IPS DF 6.9 (cell line): ENCODE data around the gene POLL.
A peak's percentile ranks its signal among the peaks of the same experiment; 100 is the strongest.
"Not testable (repeated sequence)": the region's sequence is repeated elsewhere in the genome, so short reads cannot be mapped to it uniquely, and the experiment has no call there.

Experiments
- DNase-seq: peaks from one replicate; pipeline ENCODE4 v3.0.0-alpha.2; 2013; ENCODE audit warnings: low read depth, low spot score
- H3K27ac ChIP-seq: one replicate; pipeline ENCODE4 v1.5.1; 2013; ENCODE audit warnings: low read length, control low read depth
- H3K27me3 ChIP-seq: 2 replicates; pipeline ENCODE4 v1.6.1; 2013; ENCODE audit warnings: mild to moderate bottlenecking, low read length; ENCODE audit not compliant: control insufficient read depth, insufficient read depth
- H3K36me3 ChIP-seq: 2 replicates; pipeline ENCODE4 v1.6.1; 2013; ENCODE audit warnings: low read length; ENCODE audit not compliant: control insufficient read depth, insufficient read depth
- H3K4me1 ChIP-seq: 2 replicates; pipeline ENCODE4 v1.6.1; 2013; ENCODE audit warnings: low read length; ENCODE audit not compliant: control insufficient read depth, insufficient read depth
- H3K4me3 ChIP-seq: 2 replicates; pipeline ENCODE4 v1.5.1; 2013; ENCODE audit warnings: mild to moderate bottlenecking, low read length
- H3K9me3 ChIP-seq: 2 replicates; pipeline ENCODE4 v1.6.1; 2013; ENCODE audit warnings: low read length, inconsistent platforms; ENCODE audit not compliant: control insufficient read depth, insufficient read depth
- WGBS: extraction: QIAGEN DNeasy Blood & Tissue Kit; methylation state at CpG from one replicate; pipeline ENCODE4 v1.1.7; 2013; ENCODE audit warnings: mixed read lengths, missing lambda C conversion rate; ENCODE audit not compliant: insufficient read length, insufficient coverage; 5-methylcytosine and 5-hydroxymethylcytosine counted together

POLL gene

GRCh38 chr10:101611096-101611905 lies 23.2 kb upstream of the POLL start:
- Histone ChIP-seq H3K9me3 (no peaks in the 10 kb centered on the region), H3K27ac (no peak overlapping the region), H3K36me3 (0 out of 2 replicates have a peak, but pooled peaks cover 2% of the 10 kb centered on the region), H3K4me3 (no peak overlapping the region), H3K27me3 (no peaks in the 10 kb centered on the region), H3K4me1 (peaks cover 4% of the 10 kb centered on the region)
- DNase-seq: no peak
- WGBS: no CpG with 5 or more reads among the region's 16 CpGs

GRCh38 chr10:101609481-101609880 lies 21.4 kb upstream of the POLL start:
- no peaks in the 10 kb centered on the region for H3K27me3 ChIP-seq
- H3K4me1 ChIP-seq: no peaks in the 10 kb centered on the region
- DNase-seq: no peak
- no peaks in the 10 kb centered on the region for H3K9me3 ChIP-seq
- WGBS: no CpG with 5 or more reads among the region's 4 CpGs
- no peak overlapping the region for H3K4me3 ChIP-seq
- H3K36me3 ChIP-seq: 0 out of 2 replicates have a peak, but pooled peaks cover 2% of the 10 kb centered on the region
- no peak overlapping the region for H3K27ac ChIP-seq

- no peak for DNase-seq
- no peaks in the 10 kb centered on the region for H3K27me3 ChIP-seq
- H3K4me3 ChIP-seq: no peak overlapping the region
- no peak overlapping the region for H3K27ac ChIP-seq
- no CpG with 5 or more reads among the region's 2 CpGs for WGBS
- H3K4me1 ChIP-seq: no peaks in the 10 kb centered on the region
- 0 out of 2 replicates have a peak, but pooled peaks cover 2% of the 10 kb centered on the region for H3K36me3 ChIP-seq
- H3K9me3 ChIP-seq: no peaks in the 10 kb centered on the region
Measured at GRCh38 chr10:101607124-101607523, 19.1 kb upstream of the POLL start.

- Histone ChIP-seq H3K27me3 (no peaks in the 10 kb centered on the region), H3K4me1 (no peaks in the 10 kb centered on the region), H3K4me3 (no peak overlapping the region), H3K36me3 (no peaks in the 10 kb centered on the region), H3K9me3 (no peaks in the 10 kb centered on the region), H3K27ac (no peak overlapping the region)
- DNase-seq: peak; percentile 89
- WGBS: no CpG with 5 or more reads among the region's 6 CpGs
Measured at GRCh38 chr10:101602761-101603398, 14.8 kb upstream of the POLL start.

- WGBS: no CpG with 5 or more reads among the region's 1 CpG
- Histone ChIP-seq H3K4me1 (no peaks in the 10 kb centered on the region), H3K4me3 (no peak overlapping the region), H3K27ac (no peak overlapping the region), H3K9me3 (no peaks in the 10 kb centered on the region), H3K27me3 (no peaks in the 10 kb centered on the region), H3K36me3 (no peaks in the 10 kb centered on the region)
- no peak for DNase-seq
Measured at GRCh38 chr10:101601541-101601940, 13.5 kb upstream of the POLL start.

- H3K27ac ChIP-seq: no peak overlapping the region
- WGBS: no CpG with 5 or more reads among the region's 14 CpGs
- no peak overlapping the region for H3K4me3 ChIP-seq
Measured at GRCh38 chr10:101597091-101597900, 9.2 kb upstream of the POLL start.

GRCh38 chr10:101595591-101596433 lies 7.8 kb upstream of the POLL start:
- DNase-seq: no peak
- no CpG with 5 or more reads among the region's 13 CpGs for WGBS
- no peak overlapping the region for H3K27ac ChIP-seq
- no peaks in the 10 kb centered on the region for H3K4me1 ChIP-seq
- no peaks in the 10 kb centered on the region for H3K36me3 ChIP-seq
- no peak overlapping the region for H3K4me3 ChIP-seq
- H3K27me3 ChIP-seq: no peaks in the 10 kb centered on the region
- no peaks in the 10 kb centered on the region for H3K9me3 ChIP-seq

More at GRCh38 chr10:101597091-101597900, 9.2 kb upstream of the POLL start:
- Histone ChIP-seq H3K4me1 (no peaks in the 10 kb centered on the region), H3K27me3 (no peaks in the 10 kb centered on the region), H3K9me3 (no peaks in the 10 kb centered on the region), H3K36me3 (no peaks in the 10 kb centered on the region)
- no peak for DNase-seq

- H3K36me3 ChIP-seq, H3K27ac ChIP-seq: not testable (repeated sequence)
Measured at GRCh38 chr10:101593331-101593730, 5.3 kb upstream of the POLL start.

GRCh38 chr10:101588879-101589278 lies 822 bp upstream of the POLL start:
- no peak for DNase-seq
- no peaks in the 10 kb centered on the region for H3K9me3 ChIP-seq
- no CpG with 5 or more reads among the region's 5 CpGs for WGBS
- no peaks in the 10 kb centered on the region for H3K4me1 ChIP-seq
- H3K4me3 ChIP-seq: no peak overlapping the region
- H3K36me3 ChIP-seq: no peaks in the 10 kb centered on the region
- no peak overlapping the region for H3K27ac ChIP-seq
- H3K27me3 ChIP-seq: no peaks in the 10 kb centered on the region

More at GRCh38 chr10:101593331-101593730, 5.3 kb upstream of the POLL start:
- not testable (repeated sequence) for H3K27me3 ChIP-seq, H3K4me3 ChIP-seq, DNase-seq, H3K9me3 ChIP-seq, H3K4me1 ChIP-seq
- WGBS: no CpG with 5 or more reads among the region's 2 CpGs
